ENCODE results near the gene CELF4.
A peak's percentile ranks its signal among the peaks of the same experiment; 100 is the strongest.

Gene CELF4

DNA sequence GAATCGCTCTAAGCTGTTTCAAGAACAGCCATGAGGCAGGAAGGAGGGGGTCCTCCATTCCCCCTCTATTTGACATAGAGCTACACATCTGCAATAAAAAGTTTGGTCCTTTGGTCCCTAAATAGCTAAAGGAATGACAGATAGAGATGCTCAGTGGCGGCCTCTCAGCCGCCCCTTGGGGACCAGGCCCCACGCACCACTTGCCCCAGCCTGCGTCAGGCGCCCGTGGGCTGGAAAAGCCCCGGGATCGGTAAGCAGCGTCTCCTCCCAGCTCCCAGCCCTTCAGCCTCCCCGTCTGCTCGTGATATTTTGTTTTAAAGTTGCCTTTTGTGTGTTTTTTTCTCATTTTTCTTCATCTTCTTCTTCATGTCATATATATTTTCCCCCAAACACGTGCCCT lies 321.0 kb downstream of the CELF4 start:
- no peak overlapping the region for H3K27ac ChIP-seq
- TF ChIP-seq, protein P1, sequence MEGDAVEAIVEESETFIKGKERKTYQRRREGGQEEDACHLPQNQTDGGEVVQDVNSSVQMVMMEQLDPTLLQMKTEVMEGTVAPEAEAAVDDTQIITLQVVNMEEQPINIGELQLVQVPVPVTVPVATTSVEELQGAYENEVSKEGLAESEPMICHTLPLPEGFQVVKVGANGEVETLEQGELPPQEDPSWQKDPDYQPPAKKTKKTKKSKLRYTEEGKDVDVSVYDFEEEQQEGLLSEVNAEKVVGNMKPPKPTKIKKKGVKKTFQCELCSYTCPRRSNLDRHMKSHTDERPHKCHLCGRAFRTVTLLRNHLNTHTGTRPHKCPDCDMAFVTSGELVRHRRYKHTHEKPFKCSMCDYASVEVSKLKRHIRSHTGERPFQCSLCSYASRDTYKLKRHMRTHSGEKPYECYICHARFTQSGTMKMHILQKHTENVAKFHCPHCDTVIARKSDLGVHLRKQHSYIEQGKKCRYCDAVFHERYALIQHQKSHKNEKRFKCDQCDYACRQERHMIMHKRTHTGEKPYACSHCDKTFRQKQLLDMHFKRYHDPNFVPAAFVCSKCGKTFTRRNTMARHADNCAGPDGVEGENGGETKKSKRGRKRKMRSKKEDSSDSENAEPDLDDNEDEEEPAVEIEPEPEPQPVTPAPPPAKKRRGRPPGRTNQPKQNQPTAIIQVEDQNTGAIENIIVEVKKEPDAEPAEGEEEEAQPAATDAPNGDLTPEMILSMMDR (conservative IDR thresholded peaks at IDR 0.05) = no peak

DNA sequence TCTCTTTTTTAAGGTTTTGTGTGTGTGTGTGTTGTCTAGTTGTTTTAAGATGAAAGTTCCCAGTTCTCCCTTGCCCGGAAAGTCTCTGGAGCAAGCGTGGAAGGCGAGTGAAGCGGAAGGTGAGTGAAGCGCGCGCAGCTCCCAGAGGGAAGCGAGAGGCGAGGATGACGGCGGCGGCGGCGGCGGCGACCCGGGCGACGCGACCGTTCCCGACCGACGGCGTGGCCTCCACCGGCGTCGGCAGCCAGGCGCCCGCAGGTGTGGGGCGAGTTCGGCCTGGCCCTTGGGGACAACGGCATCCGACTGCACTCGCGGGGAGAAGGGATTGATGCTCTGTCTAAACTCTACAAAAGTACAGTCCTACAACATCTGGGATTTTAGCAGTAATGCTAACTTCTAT lies 321.9 kb downstream of the CELF4 start:
- no peak overlapping the region for H3K27ac ChIP-seq
- TF ChIP-seq, protein P1 (conservative IDR thresholded peaks at IDR 0.05) = no peak

DNA sequence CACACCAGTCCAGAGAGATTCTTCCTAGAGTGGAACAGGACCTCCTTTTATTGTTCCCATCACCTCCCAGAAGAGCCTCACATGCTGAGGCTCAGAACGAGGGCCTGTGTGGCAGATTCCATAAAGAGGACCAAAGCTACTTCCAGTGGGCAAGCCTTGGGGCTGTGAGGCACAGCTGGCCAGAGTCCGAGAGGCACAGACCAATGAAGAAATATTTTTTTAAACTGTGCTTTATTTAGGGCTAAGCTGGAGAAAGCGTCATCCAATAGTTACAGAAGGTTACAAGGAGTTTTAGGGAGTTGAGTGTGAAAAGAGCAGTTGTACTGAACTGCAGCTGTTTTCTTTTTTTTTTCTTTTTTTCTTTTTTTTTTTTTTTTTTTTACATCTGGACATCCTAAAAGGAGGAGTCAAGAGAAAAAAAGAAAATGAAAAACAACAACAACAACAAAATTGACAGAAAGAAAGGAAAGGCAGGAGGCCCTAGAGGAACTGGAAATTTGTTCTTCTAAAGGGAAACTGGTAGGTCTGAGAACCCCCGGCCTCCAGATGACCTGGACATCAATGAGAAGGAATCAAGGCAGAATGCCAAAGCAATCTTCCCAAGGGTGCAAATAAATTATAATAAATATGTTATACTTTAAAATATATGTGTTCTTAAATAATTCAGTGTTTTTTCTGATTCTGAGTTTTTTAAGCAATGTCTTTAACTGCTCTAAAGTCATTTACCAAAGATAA lies 322.6 kb downstream of the CELF4 start:
- TF ChIP-seq, protein P1 (conservative IDR thresholded peaks at IDR 0.05) = no peak
- no peak overlapping the region for H3K27ac ChIP-seq

DNA sequence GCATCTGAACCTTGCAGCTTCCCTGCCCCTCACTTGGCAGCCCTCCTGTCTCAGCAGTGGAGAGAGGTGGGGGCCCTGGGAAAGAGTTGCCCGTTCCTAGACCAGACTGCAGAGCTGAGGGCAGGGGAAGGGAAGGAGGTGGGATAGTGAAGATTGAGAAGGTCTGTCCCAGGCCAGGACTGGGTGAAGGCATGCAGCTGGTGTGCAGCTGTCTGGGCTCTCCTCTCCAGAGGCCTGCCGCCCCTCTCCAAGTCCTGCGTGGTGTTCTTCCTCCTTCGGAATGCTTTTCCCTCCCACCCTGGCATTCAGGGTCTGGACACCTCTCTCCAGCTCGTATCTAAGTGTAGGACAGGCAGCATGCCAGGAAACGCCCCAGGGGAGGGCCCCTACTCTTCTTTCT lies 323.5 kb downstream of the CELF4 start:
- TF ChIP-seq, protein P1 (conservative IDR thresholded peaks at IDR 0.05) = no peak
- H3K27ac ChIP-seq = no peak overlapping the region

DNA sequence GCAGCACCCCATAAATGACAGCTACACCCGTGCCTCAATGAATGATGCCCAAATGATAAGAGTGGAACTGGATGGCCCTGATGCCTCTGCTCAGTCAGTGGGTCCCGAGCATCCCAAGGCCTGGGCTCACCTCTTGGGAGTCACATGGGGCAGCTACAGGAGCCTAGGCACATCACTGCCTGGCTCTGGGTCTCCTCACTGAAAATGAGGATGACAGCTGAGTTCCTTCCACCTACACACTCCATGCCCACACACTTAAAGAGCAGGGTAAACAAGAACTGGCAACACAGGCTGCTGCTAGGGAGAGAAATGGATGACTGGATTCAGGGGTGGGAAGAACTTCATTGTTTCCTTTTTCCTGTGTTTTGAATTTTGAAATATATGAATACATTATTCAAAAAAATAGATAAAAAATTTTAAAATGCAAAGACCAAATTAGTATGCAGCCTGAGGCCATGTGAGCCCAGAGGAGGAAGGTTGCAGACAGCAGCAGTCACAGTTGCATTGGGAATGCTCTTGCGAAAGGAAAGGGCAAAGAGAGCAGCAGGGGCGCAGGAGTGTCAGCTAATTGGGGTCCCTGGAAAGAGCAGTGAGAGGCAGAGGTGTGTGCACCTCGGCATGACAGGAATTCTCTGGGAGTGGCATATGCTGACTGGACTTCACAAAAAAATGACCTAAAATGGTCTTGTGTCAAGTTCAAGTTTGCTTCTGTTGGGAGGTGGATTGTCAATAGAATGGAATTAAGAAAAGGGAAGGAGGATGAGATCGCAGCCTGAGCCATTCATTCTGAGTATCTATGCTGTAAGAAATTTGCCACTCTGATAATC lies 327.1 kb downstream of the CELF4 start:
- no peak overlapping the region for H3K27ac ChIP-seq
- TF ChIP-seq, protein P1 (conservative IDR thresholded peaks at IDR 0.05) = no peak

DNA sequence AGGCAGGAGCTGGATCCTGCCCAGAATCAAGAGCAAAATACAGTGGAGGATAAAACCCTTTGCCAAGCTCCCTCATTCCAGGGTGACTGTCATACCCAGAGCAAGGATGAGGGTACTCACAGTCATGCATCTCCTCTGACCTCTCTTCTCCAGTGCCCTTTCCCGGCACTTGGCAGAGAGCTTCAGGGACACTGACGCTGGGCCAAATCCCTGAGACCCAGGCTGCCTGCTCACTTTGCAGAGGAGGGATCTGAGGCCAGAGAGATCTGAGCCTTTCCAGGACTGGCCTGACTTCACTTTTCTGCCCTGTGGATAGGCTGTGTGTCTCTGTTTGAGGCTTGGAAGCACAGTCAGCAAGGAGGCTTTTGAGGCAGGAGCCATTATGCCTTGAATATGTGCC lies 330.0 kb downstream of the CELF4 start:
- H3K27ac ChIP-seq = no peak overlapping the region
- TF ChIP-seq, protein P1 (conservative IDR thresholded peaks at IDR 0.05) = no peak

DNA sequence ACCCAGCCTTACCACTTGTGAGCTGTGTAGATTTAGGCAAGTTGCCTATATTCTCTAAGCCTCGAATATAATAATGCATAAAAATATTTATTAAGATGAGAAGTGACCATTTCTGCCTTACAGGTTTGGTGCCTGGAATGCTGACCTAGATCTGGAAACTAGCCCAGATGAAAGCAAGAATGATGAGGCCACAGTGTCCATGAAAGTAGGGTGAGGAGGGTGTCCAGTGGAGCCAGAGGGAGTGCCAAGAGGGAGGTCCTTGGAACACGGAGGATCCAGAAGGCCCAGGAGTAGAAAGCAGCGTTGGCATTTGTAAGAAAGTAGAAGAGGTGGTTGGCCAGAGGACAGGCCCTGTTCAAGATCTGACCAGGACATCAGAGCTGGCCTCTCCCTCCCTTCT lies 334.3 kb downstream of the CELF4 start:
- H3K27ac ChIP-seq = peak overlapping the region; percentile 79
- TF ChIP-seq, protein P1 (conservative IDR thresholded peaks at IDR 0.05) = no peak
